NB4 (cell line): ENCODE results near the gene CSNK2A3.
"Not testable (repeated sequence)": the region's sequence is repeated elsewhere in the genome, so short reads cannot be mapped to it uniquely, and the experiment has no call there.

Experiments used
- DNase-seq: peaks from one replicate; pipeline ENCODE4 v3.0.0; 2010; ENCODE audit warnings: low read depth
- H3K4me3 ChIP-seq: one replicate; pipeline ENCODE4 v1.5.1; 2011; ENCODE audit warnings: mild to moderate bottlenecking, low read depth, low read length, moderate library complexity
- MYC ChIP-seq: IDR thresholded peaks from 2 replicates; pipeline ENCODE4 v1.6.1; 2011; ENCODE audit warnings: low read depth, low read length
- POLR2A ChIP-seq: IDR thresholded peaks from 2 replicates; pipeline ENCODE4 v1.6.1; 2011; ENCODE audit warnings: mild to moderate bottlenecking; ENCODE audit not compliant: insufficient read length; ENCODE audit errors: extremely low read depth
- TF ChIP-seq, protein P1 (sequence below): IDR thresholded peaks from one replicate; pipeline ENCODE4 v1.5.1; 2012; ENCODE audit warnings: low read depth, low read length
- TF ChIP-seq, protein P2 (sequence below): IDR thresholded peaks from 2 replicates; pipeline ENCODE4 v1.6.1; 2011; ENCODE audit warnings: low read depth, low read length

CSNK2A3 gene

DNA sequence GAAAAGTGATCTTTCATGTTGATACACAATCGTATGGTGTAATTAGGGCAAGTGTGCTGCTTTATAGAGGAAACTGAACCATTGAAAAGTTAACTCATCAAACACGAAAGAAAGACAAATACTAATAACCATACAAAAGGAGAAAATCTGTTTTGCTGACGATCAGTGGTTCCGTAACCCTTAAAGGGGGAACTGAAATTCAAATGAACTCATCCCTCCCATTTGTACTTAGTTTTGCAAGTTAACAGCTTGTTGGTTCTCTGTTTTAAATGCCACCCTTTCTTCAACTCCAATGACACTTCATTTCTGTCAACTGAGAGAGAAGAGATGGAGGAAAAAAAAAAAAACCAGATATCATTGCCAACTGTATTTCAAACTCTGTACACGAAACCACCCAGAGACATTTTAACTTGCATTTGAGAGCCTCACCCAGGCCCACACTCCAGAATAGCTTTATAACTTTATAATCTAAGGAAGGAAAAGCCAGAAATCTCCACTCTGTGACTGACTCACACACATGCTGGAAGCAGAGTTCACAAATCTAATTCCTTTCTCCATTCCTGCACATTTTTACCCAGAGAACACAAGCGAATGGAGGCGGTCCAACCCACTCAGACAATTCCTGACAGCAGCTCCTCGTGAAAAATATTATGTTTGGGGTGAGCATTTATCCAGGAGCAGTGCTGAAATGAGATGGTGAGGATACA, 17.4 kb upstream of the CSNK2A3 start:
- H3K4me3 ChIP-seq, result no peak overlapping the region
- TF ChIP-seq, protein P1, sequence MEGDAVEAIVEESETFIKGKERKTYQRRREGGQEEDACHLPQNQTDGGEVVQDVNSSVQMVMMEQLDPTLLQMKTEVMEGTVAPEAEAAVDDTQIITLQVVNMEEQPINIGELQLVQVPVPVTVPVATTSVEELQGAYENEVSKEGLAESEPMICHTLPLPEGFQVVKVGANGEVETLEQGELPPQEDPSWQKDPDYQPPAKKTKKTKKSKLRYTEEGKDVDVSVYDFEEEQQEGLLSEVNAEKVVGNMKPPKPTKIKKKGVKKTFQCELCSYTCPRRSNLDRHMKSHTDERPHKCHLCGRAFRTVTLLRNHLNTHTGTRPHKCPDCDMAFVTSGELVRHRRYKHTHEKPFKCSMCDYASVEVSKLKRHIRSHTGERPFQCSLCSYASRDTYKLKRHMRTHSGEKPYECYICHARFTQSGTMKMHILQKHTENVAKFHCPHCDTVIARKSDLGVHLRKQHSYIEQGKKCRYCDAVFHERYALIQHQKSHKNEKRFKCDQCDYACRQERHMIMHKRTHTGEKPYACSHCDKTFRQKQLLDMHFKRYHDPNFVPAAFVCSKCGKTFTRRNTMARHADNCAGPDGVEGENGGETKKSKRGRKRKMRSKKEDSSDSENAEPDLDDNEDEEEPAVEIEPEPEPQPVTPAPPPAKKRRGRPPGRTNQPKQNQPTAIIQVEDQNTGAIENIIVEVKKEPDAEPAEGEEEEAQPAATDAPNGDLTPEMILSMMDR, result no peak
- TF ChIP-seq, protein P2, sequence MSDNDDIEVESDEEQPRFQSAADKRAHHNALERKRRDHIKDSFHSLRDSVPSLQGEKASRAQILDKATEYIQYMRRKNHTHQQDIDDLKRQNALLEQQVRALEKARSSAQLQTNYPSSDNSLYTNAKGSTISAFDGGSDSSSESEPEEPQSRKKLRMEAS, result no peak
- TF ChIP-seq MYC (no peak), POLR2A (no peak)
- DNase-seq, result no peak

DNA sequence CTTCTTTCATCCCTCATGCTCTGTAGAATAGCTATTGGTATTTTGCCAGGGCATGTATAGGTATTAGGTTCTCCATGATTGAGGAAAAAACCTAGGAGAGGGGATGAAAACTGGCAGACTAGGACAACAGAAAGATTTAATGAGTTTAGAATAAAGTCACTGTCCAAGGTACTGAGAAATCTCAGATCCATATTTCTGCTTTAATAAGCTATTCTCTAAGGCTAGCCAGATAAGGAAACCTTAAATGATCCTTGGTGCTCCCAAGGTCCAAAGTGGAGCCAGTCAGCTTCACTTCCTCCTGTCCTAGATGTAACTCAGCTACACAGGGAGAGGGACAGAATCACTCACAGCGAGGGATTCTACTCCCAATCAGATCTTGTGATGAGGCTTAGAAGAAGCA, 13.7 kb upstream of the CSNK2A3 start:
- no peak overlapping the region for H3K4me3 ChIP-seq
- DNase-seq, result no peak
- no peak for TF ChIP-seq MYC
- no peak for TF ChIP-seq POLR2A
- TF ChIP-seq, protein P2, result no peak
- TF ChIP-seq, protein P1, result no peak

DNA sequence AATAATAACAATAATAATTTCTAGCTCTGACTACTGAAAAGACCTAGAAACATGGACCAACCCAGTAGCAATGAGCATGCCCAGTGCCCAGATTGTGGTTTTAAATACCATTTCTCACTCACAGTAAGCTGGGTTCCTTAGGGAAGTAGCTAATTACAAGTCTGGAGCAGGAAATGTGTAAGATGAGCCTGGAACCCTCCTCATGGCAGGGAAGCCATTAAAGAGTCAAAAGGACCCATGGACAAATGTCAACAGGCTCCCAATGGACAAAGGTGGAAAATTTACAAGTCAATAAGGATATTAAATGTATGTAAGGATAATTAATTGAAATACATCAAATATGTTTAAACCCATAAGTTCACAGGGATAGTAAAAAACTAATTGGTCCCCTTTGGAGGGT, 10.6 kb upstream of the CSNK2A3 start:
- TF ChIP-seq, protein P2, result no peak
- TF ChIP-seq MYC (no peak), POLR2A (no peak)
- TF ChIP-seq, protein P1, result no peak
- DNase-seq, result no peak

DNA sequence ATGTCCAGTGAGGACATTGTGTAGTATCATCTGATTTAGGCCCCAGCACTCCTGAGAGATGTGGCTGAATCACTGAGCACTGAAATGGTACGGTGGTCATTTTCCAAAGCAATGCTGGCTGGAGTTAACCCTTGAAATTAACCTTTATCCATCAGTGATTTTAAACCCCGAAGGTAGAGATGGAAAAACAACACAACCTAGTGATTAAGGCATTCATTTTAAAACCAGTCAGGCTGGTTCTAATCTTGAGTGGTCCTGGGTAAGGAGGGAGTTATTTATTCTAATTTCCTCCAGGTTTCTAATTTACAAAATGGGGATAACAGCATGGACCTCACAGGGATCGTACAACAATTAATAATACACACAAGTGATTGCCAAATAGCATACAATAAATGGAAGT, 6.6 kb upstream of the CSNK2A3 start:
- no peak overlapping the region for H3K4me3 ChIP-seq
- DNase-seq, result no peak
- TF ChIP-seq POLR2A, result no peak
- TF ChIP-seq, protein P2, result no peak

More for the DNA sequence above, 10.6 kb upstream of the CSNK2A3 start:
- no peak overlapping the region for H3K4me3 ChIP-seq

DNA sequence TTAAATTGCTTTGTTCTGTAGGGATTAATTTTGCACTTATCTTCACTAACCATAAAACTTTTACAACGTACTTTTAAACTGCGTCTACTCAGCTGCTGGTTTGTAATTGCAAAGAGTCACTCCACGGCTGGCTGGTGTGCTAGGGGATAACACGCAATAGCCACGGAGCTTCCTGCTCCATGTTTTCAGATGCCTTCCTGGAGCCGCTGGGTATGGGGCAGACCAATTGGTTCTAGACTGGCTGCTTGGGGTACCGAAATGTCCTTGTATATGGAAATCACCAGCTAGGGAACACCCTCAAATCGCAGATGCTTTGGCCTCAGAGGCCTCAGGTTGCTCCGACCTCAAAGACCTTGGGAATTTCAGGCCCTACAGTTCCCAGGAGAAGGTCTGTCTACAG, 3.8 kb upstream of the CSNK2A3 start:
- DNase-seq, result no peak
- H3K4me3 ChIP-seq, result no peak overlapping the region
- TF ChIP-seq POLR2A (no peak), MYC (no peak)
- TF ChIP-seq, protein P1, result no peak
- TF ChIP-seq, protein P2, result no peak

DNA sequence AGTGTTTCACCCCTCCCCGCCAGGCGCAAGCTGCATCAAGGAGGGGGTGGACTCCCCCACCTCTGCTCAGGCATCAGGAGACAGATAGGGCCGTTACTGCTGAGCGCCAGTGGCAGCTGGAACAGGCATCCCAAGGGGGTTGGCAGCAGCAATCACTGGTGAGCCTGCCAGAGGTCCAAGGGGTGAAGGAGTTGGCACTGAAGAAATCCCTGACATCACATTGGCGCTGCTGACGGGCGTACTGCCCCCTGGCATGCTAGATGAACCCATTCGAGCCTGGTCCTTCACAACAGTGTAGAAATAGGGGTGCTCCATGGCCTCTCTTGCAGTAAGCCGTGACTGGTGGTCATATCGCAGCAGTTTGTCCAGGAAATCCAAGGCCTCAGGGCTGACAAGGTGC, 1.2 kb downstream of the CSNK2A3 start:
- H3K4me3 ChIP-seq, DNase-seq: not testable (repeated sequence)
